SH-SY5Y (cell line): Measurements from ENCODE around the gene OR51F1.

Experiments used
- GATA2 ChIP-seq: IDR thresholded peaks from 2 replicates; pipeline ENCODE4 v1.6.1; 2011; ENCODE audit warnings: mild to moderate bottlenecking, low read depth, low read length
- GATA3 ChIP-seq: IDR thresholded peaks from 2 replicates; pipeline ENCODE4 v1.6.1; 2011; ENCODE audit warnings: low read depth, mild to moderate bottlenecking, low read length, moderate library complexity

The OR51F1 gene, protein sequence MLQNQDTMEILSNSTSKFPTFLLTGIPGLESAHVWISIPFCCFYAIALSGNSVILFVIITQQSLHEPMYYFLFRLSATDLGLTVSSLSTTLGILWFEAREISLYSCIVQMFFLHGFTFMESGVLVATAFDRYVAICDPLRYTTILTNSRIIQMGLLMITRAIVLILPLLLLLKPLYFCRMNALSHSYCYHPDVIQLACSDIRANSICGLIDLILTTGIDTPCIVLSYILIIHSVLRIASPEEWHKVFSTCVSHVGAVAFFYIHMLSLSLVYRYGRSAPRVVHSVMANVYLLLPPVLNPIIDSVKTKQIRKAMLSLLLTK

GRCh38 chr11:4769838-4770237, at the start of gene OR51F1:
OR51F1 (minus strand) TSS chr11:4769938; CDS start chr11:4769938, 0 bp downstream.
- TF ChIP-seq GATA2 (no peak), GATA3 (no peak)

DNA sequence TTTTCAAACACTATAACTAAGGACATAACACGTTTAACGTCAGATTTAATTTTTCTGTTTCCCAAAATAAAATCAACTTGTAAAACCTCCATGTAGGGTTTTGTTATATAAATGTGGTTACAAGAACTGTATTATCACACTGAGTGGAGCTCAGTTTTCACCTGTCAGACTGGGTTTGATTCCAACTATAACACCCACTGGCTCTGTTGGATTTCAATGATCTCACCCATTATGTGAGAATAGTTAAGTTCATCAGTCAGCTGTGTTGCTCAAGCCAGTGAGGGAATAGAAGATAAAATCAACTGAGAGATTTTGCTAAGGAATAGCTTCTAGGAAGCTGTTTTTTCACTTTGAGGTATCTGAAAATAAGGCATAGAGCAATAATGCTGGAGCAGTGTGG, 39.5 kb upstream of the OR51F1 start:
- TF ChIP-seq GATA3 = no peak
- no peak for TF ChIP-seq GATA2

DNA sequence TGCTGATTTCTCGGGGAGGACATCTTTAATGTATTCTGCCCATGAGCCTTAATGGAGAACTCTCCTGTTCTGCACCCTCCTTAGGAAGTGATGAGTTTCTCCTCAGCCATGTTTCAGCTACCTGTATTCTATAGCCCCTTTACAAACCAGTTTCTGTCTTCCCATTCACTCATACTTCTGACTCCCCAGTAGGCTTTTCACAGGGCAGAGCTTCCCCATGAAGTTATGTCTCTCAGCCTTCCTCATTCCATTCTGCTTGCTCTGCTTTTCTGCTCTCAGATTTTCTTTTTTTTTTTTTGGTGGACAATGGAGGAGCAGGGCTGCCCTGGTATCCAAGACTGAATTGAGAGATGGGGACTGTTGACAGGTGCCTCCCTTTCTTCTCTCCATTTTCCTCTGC, 38.7 kb upstream of the OR51F1 start:
- TF ChIP-seq GATA3 (no peak), GATA2 (no peak)

DNA sequence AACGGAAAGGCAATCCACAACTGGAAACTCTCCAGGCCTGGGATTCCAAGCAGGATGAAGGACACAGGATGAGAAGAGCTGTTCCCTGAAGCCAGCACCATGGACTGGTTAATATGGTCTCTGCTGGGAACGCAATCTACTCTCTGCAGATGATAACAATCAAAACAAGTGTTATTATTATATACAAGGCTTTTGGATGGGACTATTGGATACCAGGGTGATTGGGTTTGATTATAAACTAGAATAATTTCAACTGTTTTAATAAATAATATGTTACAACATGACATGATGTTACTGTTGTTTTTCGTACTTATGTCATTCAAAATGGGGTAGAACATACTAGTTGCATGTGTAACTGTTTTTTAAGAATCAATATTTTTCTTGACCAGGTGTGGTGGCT, 34.5 kb upstream of the OR51F1 start, which contains the start of gene OR52R1:
Gene OR52R1, minus strand, starts transcription at position 101 of the 400 bp plus-strand sequence. Its CDS starts 0 bp downstream, at position 101.
- TF ChIP-seq GATA3 = no peak
- TF ChIP-seq GATA2 = no peak

DNA sequence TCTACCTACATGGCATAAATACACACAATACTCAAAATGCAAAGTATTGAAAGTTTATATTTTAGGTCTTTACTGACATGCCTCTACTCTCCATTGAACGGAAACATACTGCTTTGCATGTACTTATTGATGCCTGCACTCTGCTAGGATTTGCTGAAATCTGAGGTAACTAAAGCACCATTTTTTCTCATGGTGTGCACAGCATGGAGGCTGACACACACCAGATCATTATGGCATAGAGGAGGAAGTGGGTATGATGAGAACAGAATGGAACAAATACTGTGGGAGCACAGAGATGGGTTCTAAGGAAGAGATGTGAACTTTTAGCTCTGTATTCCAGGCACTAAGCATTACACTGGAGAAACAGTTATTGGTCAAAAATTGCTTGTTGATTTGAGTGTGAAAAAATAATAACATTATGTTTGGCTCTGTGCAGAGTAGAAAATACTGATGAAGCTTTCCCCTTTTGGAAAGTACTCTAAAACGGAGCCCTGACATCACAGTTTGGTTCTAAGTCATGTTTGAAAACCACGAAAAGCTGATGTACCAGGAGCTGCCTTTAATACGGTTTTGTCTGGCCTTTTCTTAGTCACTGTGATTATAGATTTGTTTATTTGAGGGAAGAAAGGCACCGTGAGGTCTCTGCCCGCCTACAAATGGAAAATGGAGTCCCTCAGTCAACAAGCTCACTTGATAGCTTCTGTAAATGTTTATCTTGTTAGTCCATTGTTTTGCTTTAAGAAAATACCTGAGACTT, 28.9 kb upstream of the OR51F1 start:
- TF ChIP-seq GATA2 (no peak), GATA3 (no peak)

- TF ChIP-seq GATA2 (no peak), GATA3 (no peak)
Observed at GRCh38 chr11:4797206-4797605, 27.5 kb upstream of the OR51F1 start.

GRCh38 chr11:4782454-4782853, 12.7 kb upstream of the OR51F1 start:
- TF ChIP-seq GATA3 (no peak), GATA2 (no peak)

DNA sequence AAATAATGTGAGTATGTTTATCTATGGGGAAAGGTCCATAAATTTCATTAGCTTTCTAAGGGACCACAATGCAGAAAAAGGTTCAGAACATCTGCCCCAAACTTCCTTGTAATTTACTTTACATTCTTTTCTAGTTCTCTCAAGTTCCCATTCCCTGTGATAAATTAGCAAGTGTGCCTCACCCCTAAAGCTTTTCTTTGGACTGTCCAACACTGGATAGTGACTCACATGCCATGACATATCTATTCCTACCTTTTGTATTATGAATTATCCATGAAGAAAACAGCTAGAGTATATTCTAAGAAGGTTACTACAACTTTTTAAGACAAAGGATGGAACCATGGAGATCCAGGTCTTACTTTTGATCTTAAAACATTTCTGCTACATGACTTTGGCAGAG, 1.6 kb downstream of the OR51F1 start:
- TF ChIP-seq GATA3 = no peak
- no peak for TF ChIP-seq GATA2

- TF ChIP-seq GATA2 (no peak), GATA3 (no peak)
Observed at GRCh38 chr11:4766420-4767043, 3.2 kb downstream of the OR51F1 start.

DNA sequence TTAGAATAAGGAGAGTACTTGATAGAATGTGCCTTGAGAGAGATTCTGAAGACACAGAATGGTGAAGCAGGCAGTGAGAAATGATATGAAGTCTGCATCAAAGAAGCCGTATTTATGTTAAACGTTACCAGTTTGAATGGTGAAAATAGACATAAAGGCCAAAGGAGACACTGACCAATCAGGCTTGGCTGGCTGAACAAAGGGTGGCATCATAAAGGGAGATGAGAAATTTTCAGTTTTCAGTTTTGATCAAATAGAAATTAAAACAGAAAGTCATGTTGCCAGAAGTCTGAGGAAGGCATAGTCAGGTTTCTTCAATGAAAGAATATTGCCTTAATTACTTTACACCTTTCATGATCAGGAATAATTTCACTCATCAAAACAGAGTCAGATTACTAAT, 6.6 kb downstream of the OR51F1 start:
- TF ChIP-seq GATA3 (no peak), GATA2 (no peak)

- no peak for TF ChIP-seq GATA2
- TF ChIP-seq GATA3 = no peak
Observed at GRCh38 chr11:4751201-4751600, 18.5 kb downstream of the OR51F1 start.

DNA sequence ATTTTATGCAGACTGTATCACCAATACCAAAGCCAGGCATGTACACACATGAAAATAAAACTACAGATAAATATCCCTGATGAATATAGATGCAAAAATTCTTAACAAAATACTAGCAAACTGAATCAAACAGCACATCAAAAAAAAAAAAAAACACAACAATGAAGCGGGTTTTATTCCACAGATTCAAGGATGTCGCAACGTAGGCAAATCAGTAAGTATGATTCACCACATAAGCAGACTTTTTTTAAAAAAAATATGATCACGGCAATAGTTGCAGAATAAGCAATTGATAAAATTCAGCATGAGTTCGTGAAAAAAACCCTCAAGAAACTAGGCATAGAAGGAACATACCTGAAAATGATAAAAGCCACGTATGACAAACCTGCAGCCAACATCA, 21.3 kb downstream of the OR51F1 start:
- TF ChIP-seq GATA2 = no peak
- no peak for TF ChIP-seq GATA3

GRCh38 chr11:4740735-4741134, 29.0 kb downstream of the OR51F1 start:
- TF ChIP-seq GATA2 = no peak
- no peak for TF ChIP-seq GATA3

DNA sequence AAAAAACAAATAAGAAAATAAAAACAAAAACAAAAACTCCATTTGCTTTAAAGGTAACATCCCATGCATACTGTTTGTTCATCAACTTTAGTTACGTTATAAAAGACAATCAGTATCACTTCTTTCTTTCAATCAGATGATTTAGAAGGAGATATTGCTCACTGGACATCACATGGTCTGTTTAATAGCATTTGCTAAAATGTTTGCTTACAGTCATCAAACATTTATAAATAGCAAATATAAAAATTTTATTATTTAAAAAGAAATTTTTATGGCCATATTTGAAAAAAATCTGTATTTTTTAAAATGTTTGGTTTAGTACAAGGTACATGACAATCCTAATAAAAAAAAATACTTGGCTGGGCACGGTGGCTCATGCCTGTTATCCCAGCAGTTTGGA, 42.6 kb downstream of the OR51F1 start:
- no peak for TF ChIP-seq GATA3
- TF ChIP-seq GATA2 = no peak
